GM10248 (cell line): Measurements from ENCODE around the gene VSNL1.

Source experiments
- CTCF ChIA-PET: fragments of 300-600 bp; sonication (Branson Sonifier 250); formaldehyde crosslinking; extraction: SDS; loops from one replicate; lab custom pipeline; 2021; ENCODE audit warnings: antibody characterized with exemption; lab: Yijun Ruan, JAX
- POLR2A ChIA-PET: fragments of 350-650 bp; sonication (Branson Sonifier 250); formaldehyde crosslinking; extraction: SDS; loops from one replicate; lab custom pipeline; 2020; ENCODE audit warnings: antibody characterized with exemption; lab: Yijun Ruan, JAX
- DNase-seq: peaks from one replicate; pipeline ENCODE4 v3.0.0; 2012; ENCODE audit errors: extremely low spot score
- TF ChIP-seq, protein P1 (sequence below): IDR thresholded peaks from 2 replicates; pipeline ENCODE4 v1.5.1; 2012; ENCODE audit warnings: mild to moderate bottlenecking, low read depth; ENCODE audit errors: extremely low read depth, missing control alignments, control extremely low read depth

VSNL1 gene

DNA sequence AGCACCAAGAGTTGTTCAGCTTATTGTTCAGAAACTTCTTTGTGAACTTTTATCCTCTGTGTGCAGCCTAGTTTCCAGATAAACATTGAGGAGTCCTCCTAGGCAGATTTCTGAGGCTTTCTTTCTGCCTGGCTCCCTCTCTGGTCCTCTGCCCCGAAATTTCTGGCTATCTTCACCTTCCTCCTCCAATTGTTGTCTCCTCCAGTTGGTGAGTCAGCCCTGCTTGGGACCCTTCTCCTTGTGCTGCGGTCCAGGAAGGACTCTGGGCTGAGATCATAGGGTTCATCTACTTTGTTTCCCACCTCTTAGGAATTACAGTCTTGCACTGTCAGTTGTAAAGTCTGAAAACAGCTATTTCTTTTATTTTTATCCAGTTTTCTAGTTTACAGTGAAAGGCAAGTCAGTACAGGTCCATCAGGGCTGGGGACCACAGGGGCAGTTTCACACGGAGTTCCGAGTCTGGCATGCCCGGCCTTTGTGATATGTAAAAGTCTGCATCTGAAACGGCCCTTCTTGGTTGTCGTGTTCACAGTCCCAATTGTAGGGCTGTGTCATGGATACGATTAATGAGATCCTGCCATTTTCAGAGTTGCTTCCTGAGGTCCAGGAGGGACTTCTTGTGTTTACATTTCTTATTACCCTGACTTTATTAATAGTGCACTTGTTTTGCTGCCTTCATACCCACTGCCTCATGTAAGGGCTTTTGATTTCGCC is 112.3 kb downstream of the VSNL1 start:
- CTCF ChIA-PET, result interaction anchor here (1.1 to 25.6 kb wide), 3 partner anchors 8 to 21 kb away, joined by 3 to 343 read pairs (median 193); no protein-coding TSS in a partner anchor
- DNase-seq, result no peak
- POLR2A ChIA-PET, result no interaction called here
- TF ChIP-seq, protein P1, sequence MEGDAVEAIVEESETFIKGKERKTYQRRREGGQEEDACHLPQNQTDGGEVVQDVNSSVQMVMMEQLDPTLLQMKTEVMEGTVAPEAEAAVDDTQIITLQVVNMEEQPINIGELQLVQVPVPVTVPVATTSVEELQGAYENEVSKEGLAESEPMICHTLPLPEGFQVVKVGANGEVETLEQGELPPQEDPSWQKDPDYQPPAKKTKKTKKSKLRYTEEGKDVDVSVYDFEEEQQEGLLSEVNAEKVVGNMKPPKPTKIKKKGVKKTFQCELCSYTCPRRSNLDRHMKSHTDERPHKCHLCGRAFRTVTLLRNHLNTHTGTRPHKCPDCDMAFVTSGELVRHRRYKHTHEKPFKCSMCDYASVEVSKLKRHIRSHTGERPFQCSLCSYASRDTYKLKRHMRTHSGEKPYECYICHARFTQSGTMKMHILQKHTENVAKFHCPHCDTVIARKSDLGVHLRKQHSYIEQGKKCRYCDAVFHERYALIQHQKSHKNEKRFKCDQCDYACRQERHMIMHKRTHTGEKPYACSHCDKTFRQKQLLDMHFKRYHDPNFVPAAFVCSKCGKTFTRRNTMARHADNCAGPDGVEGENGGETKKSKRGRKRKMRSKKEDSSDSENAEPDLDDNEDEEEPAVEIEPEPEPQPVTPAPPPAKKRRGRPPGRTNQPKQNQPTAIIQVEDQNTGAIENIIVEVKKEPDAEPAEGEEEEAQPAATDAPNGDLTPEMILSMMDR, result no peak

DNA sequence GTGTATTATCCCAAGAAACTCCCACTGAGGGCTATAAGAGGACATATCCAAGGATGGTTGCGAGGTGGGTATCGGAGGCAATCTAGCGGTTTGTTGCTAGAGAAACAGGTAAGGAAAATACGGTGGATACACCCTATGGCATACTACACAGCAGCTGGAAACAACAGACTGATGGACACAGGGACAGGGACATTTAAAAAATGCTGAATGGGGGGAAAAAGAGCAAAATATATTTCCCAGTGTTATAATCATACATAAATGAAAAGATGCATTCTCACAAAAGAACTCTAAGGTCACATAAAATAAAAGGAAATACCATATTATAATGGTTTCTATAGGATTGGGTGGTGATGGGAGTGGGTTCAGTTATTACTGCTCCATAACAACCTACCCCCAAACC is 117.3 kb downstream of the VSNL1 start:
- ChIA-PET POLR2A (no interaction called here), CTCF (interaction anchor here (1.0 to 25.6 kb wide), 3 partner anchors 13 to 29 kb away, joined by 3 to 343 read pairs (median 193); no protein-coding TSS in a partner anchor)
- no peak for DNase-seq
- TF ChIP-seq, protein P1, result no peak

DNA sequence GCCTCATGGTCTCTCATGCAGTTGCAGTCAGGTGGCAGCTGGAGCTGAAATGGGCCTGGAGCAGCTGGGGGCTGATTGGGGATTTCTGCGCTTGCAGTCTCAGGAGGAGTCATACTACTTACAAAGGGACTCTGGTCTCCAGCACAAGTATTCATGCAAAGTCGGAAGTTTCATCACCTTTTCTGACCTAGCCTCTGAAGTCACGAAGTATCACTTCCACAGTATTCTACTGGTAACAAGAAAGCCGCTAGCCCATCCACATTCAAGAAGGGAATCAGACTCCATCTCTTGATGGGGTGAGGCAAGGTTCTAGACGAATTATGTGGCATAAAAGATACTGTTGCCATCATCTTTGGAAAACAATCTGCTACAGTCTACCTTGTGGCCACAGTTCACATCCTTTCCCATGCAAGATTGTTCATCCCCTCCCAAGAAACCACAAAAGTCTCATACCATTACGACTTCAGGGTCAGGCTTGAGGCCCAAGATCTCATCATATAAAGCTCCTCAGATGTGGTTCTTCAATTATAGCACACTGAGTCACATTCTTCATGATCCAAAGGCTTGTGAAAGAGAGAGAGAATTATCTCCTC is 117.9 kb downstream of the VSNL1 start:
- POLR2A ChIA-PET, result no interaction called here
- TF ChIP-seq, protein P1, result no peak
- no peak for DNase-seq
- CTCF ChIA-PET, result interaction anchor here (1.0 to 25.6 kb wide), 3 partner anchors 10 to 16 kb away, joined by 4 to 343 read pairs (median 193); no protein-coding TSS in a partner anchor

DNA sequence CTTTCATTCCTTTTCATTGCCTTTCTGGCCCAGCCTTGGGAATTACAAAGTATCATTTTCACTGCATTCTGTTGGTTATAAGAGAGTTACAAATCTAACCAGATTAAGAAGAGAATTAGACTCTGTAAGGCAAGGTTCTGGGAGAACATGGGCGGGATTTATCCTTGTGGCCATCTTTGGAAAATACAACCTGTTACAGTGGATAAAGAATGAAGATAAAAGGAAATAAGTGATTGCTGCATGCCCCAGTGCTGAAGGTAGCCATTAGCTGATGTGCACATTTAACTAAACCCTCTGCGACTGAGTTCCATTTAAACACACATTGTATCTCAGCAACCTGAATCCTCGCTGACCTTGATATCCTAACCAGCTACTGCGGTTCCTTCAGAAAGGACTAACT is 119.7 kb downstream of the VSNL1 start:
- no peak for DNase-seq
- TF ChIP-seq, protein P1, result no peak
- POLR2A ChIA-PET, result no interaction called here
- CTCF ChIA-PET, result interaction anchor here (0.8 to 25.6 kb wide), 4 partner anchors 14 to 23 kb away, joined by 3 to 343 read pairs (median 98); no protein-coding TSS in a partner anchor

DNA sequence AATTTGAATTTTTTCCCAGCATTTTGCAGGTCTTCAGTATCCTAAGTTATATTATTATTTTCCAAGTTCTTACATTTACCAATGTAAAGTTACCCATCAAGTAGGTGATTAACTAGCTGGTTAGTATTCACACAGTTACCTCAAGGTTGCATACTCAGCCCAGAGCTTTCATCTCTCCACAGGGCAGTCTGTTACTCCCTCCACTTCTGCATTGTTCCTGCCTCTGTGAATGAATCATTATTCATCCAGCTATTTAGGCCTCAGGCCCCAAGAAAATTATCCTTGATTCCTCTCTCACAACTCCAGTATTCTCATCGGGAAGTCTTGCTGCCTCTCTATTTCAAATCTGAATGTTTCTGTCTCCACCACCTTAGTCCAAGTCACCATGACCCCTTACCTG is 121.0 kb downstream of the VSNL1 start:
- ChIA-PET CTCF (interaction anchor here (1.0 to 25.6 kb wide), 4 partner anchors 12 to 169 kb away, joined by 3 to 343 read pairs (median 98); no protein-coding TSS in a partner anchor), POLR2A (no interaction called here)
- TF ChIP-seq, protein P1, result no peak
- no peak for DNase-seq

DNA sequence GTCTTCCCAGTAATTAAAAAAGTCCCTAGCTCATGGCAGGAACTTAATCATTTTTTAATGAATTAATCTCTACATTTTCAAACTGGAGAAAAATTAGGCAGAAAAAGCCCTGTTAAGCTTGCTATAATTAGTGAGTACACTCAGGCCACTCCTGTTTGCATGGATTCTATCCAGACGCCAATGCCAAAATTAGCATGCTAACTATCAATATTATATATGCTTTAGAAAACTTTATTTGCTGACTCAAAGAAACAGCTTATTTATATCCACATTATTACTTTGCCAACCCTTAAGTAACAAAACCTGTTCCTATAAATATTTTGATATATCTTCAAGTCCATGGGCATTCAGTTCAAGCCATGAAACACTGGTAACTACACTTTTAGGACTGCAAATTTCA is 122.2 kb downstream of the VSNL1 start:
- DNase-seq, result no peak
- ChIA-PET POLR2A (no interaction called here), CTCF (interaction anchor here (0.7 to 25.6 kb wide), 4 partner anchors 11 to 192 kb away, joined by 3 to 343 read pairs (median 98); no protein-coding TSS in a partner anchor)
- TF ChIP-seq, protein P1, result no peak
